PFSK-1 (cell line): ENCODE results near the gene NOC2L.

ENCODE experiments used
- POLR2AphosphoS5 ChIP-seq: IDR thresholded peaks from 2 replicates; pipeline ENCODE4 v1.6.1; 2012; ENCODE audit warnings: low read depth, mild to moderate bottlenecking, control low read depth, low read length, moderate library complexity
- REST ChIP-seq, 2 experiments: IDR thresholded peaks; 2 replicates each; pipeline versions ENCODE4 v1.6.1 to v1.8.0; 2011 to 2012; ENCODE audit warnings: low read depth in 2 of 2, low read length in 2 of 2, control low read depth in 1 of 2, inconsistent platforms in 1 of 2, mild to moderate bottlenecking in 1 of 2, moderate library complexity in 1 of 2; ENCODE audit not compliant: insufficient read depth in 1 of 2
- SIN3A ChIP-seq: IDR thresholded peaks from 2 replicates; pipeline ENCODE4 v1.6.1; 2012; ENCODE audit warnings: mild to moderate bottlenecking, low read length, moderate library complexity, borderline replicate concordance; ENCODE audit not compliant: insufficient read depth
- TAF1 ChIP-seq: IDR thresholded peaks from 2 replicates; pipeline ENCODE4 v1.6.1; 2012; ENCODE audit warnings: low read length, control low read depth, borderline replicate concordance; ENCODE audit not compliant: insufficient read depth

- TF ChIP-seq SIN3A = no peak
- no peak for TF ChIP-seq POLR2AphosphoS5
- TF ChIP-seq REST (IDR thresholded peaks at IDR 0.05; ENCODE audit: insufficient read depth in 1 of 2, low read depth in 2 of 2, low read length in 2 of 2) = no peak
- no peak for TF ChIP-seq TAF1
These were observed 12.1 kb upstream of the NOC2L start for GRCh38 chr1:970973-971730.
